ENCODE data around the gene DDHD1.

DNA sequence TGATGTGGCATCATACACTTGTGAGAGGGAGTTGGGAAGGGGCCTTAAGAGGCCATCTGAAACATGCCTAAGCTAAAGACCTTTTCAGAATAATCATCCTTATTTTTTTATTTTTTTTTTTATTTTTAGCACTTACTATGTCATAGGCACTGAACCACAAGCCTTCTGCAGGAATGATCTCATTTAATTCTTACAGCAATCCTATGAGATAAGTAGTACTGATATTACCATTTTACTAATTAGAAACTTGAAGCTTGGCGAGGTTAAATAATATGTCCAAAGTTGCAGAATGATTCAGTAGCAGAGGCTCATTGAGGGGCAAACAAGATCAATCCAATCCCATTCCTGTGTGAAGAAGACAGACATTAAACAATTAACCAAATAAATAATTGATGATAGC is 33.4 kb upstream of the DDHD1 start:
- TF ChIP-seq JUND (IDR thresholded peaks at IDR 0.05) (no peak), RFX5 (IDR thresholded peaks at IDR 0.05; ENCODE audit: low read length) (no peak), CTCF (IDR thresholded peaks at IDR 0.05) (no peak)

All from SK-N-SH (cell line).